ENCODE results near the gene TLR5.

Gene TLR5

DNA sequence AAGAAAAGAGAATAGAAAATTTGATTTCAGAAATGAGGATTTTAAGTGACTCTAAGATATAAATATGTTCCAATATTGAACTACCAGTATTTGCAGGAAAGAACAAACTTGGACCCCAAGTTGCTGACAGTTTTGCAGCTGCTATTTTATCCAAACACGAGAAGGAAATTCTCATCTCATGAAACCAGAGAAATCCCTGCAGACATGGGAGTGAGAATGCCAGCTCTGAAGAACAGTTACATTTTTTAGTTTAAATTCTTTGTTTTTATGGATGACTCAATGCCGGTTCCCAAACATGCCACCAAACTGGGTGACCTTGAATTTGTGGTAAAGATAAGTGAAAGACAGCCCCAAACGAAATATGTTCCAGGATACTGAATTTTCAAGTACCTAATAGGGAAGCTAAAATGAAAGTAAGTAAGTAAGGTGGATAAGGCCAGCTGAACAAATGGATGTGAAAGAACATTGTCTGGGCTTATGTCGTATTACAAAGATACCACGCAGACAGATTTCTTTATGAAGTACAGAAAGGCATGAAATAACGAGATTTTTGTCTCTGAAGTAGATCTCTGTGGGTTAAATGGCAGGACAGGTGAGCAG lies 19.9 kb downstream of the TLR5 start:
- DNase-seq = no peak
- in situ Hi-C loops (cut with MboI; ENCODE audit: low pct_unique_long_range_greater_than_20kb, low sequenced_read_pairs) = no loop called here

DNA sequence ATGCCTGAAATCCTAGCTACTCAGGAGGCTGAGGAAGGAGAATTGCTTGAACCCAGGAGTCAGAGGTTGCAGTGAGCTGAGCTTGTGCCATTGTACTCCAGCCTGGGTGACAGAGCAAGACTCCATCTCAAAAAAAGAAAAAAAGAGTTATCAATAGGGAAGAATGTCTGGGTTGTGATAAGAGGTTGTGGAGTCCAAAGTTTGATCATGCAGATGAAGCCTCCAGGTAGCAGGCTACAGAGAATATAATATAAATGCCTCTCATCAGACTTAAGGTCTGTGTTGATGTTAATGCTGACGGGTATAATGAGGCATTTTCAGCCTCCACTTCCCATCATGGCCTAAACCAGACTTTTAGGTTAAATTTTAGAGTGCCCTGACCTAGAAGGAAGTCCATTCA lies 24.6 kb downstream of the TLR5 start:
- DNase-seq = no peak
- in situ Hi-C loops (cut with MboI; ENCODE audit: low pct_unique_long_range_greater_than_20kb, low sequenced_read_pairs) = no loop called here

DNA sequence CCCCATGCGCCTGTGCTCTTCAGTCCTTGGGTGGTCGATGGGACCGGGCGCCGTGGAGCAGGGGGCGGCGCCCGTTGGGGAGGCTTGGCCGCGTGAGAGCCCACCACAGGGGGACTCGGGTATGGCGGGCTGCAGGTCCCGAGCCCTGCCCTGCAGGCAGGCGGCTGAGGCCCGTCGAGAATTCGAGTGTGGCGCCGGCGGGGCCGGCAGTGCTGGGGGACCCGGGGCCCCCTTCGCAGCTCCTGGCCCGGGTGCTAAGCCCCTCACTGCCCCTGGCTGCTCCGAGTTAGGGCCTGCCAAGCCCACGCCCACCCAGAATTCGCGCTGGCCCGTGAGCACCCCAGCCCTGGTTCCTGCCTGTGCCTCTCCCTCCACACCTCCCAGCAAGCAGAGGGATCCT lies 26.1 kb downstream of the TLR5 start:
- no peak for DNase-seq
- in situ Hi-C loops (cut with MboI; ENCODE audit: low pct_unique_long_range_greater_than_20kb, low sequenced_read_pairs) = no loop called here

DNA sequence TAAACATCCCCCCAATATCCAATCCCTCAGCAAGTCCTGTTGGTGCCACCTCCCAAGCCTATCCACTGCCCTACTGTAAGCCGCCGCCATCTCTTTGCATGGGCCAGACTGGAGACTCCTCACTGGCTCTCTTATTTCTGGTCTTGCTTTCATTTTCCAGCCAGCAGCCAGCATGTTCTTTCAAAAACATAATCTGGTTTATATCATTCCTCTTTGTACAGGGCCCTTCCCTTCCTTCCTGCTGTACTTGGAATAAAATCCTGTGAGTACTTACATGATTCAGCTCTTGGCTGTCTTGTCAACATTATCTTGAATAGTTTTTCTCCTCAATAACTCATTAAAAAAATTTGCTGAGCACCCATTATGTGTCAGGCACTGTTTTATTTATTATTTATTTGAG lies 28.2 kb downstream of the TLR5 start:
- in situ Hi-C loops (cut with MboI; ENCODE audit: low pct_unique_long_range_greater_than_20kb, low sequenced_read_pairs) = no loop called here
- DNase-seq = no peak

DNA sequence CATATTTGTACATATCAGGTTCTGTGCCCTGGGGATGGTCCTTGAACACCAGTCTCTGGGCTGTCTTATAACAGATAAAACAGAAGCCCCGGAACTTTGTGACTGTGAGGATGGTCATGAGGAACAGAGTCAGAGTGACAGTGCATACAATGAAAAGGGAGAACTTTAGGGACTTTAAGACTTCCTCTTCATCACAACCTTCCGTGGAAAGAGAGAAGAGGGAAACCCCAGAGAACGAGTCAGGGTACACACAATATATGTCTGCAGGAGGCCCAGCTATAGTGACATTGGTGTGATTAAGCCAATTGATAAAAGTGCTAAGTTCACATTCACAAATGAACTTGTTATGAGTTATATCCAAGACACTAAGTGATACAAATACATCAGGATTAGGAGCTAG lies 32.1 kb downstream of the TLR5 start:
- DNase-seq = no peak
- in situ Hi-C loops (cut with MboI; ENCODE audit: low pct_unique_long_range_greater_than_20kb, low sequenced_read_pairs) = no loop called here

DNA sequence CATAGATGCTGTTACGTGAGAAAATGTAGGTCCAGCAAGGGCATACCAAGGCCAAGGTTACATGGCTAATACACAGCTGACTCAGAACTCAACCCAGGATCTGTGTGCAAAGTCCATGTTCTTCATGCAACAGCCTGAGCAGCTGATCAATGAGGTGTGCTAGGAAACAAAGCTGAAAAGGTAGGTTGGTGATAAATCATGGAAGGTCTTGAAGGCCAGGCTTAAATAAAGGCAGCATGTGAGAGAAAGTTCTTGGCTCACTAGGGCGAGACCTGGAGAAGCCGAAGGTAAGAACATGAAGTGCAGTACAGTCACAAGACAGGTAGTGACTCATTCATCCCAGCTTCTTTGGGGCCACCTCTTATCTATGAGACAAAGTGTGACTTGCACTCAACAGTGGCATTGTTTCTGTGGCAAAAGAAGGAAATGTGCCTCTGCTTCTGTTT lies 33.4 kb downstream of the TLR5 start:
- no peak for DNase-seq
- in situ Hi-C loops (cut with MboI; ENCODE audit: low pct_unique_long_range_greater_than_20kb, low sequenced_read_pairs) = no loop called here

DNA sequence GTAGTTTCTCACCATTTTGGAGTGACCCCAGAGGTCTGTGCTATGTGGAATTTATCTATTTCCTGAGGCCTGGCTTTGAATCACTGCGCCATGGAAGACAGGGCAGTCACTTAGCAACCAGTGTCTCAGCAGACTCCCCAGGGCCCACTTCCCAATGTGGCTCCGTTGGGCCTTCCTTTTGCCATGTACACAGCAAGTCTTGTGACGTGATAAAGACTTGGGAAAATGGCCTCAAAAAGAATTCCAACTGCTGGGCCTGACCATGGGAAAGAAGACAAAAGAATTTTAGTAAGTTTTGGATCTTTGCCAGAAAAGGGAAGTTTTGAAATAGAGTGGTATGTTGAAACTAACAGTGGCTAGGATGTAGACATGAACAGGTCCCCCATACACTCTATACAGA lies 36.2 kb downstream of the TLR5 start:
- in situ Hi-C loops (cut with MboI; ENCODE audit: low pct_unique_long_range_greater_than_20kb, low sequenced_read_pairs) = no loop called here
- no peak for DNase-seq

DNA sequence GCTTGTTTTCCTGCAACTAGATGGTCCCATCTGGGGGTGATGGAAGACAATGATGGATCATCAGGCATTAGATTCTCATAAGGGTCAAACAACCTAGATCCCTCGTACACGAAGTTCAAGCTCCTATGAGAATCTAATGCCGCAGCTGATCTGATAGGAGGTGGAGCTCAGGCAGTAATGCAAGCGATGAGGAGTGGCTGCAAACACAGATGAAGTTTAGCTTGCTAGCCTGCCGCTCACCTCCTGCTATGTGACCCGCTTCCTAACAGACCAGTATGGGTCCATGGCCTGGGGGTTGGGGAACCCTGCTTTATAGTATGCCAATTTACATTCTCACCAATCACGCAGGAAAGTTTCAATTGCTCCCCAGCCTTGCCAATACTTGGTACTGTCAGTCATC lies 37.5 kb downstream of the TLR5 start:
- in situ Hi-C loops (cut with MboI; ENCODE audit: low pct_unique_long_range_greater_than_20kb, low sequenced_read_pairs) = no loop called here

DNA sequence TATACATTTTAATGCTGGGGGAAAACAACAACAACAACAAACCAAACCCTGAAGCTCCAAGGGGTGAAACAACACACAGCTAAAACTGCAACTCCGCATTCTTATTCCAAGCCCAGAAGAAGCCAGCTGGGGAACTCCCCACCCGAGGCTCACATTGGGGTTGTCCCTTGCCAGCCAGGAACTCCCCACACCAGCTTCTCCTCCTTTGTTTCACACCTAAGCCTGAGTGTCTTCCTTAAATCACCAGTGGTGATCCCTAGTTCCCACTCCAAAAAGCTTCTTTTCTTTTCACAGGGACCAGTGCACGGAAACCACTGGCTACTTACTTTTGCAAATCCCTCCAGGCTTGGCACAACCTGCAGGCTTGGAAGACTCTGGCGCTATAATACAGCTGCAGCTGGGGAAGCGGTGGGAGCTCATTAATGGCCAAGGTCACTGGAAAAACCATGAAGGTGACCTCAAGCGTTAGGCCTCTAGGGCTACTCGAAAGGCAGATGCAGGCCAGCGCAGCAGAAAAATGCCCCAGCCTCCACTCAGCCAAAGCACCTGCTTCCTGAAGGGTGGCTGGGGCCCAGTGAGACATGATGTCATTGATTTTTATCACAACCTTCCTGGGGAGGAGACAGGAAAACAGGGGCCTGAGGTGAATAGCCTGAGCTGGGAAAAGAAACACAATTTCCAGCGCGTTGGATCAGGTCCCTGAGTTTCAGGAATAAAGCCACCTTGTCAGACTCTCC lies 40.1 kb downstream of the TLR5 start:
- in situ Hi-C loops (cut with MboI; ENCODE audit: low pct_unique_long_range_greater_than_20kb, low sequenced_read_pairs) = no loop called here
- no peak for DNase-seq

More for the DNA sequence above, 37.5 kb downstream of the TLR5 start:
- no peak for DNase-seq

DNA sequence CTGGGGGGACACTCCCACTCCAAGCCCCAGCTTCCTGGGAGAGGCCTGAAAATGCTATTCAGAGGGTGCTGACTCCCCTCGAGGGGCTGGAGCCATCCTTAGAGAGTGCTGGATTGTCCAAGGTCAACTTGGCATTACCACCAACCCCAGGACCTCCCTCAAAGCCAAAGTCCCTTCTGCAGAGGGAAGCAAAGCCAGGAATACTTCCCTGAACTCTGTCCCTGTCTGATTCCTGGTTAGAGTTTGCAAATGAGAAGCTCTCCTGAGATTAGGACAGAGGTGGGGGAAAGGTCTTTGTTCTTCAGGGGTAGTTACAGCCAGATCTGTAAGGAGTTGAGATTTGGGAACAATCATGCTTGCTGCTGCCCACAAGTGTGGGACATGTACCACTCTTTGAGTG lies 45.3 kb downstream of the TLR5 start:
- DNase-seq = no peak
- in situ Hi-C loops (cut with MboI; ENCODE audit: low pct_unique_long_range_greater_than_20kb, low sequenced_read_pairs) = loop anchor here (25.0 kb wide), 1 partner anchor 310 kb away; no protein-coding TSS in a partner anchor

DNA sequence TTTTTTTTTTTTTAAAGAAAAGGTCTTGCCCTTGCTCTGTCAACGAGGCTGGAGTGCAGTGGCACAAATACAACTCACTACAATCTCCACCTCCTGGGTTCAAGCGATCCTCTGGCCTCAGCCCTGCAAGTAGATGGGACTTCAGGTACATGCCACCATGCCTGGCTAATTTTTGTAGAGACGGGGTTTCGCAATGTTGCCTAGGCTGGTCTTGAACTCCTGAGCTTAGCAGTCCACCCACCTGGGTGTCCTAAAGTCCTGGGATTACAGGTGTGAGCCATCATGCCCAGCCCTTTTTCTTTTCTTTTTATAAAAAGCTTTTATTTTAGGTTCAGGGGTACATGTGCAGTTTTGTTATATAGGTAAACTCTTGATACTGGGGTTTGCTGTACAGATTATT lies 47.2 kb downstream of the TLR5 start:
- in situ Hi-C loops (cut with MboI; ENCODE audit: low pct_unique_long_range_greater_than_20kb, low sequenced_read_pairs) = loop anchor here (25.0 kb wide), 1 partner anchor 309 kb away; no protein-coding TSS in a partner anchor
- DNase-seq = no peak

DNA sequence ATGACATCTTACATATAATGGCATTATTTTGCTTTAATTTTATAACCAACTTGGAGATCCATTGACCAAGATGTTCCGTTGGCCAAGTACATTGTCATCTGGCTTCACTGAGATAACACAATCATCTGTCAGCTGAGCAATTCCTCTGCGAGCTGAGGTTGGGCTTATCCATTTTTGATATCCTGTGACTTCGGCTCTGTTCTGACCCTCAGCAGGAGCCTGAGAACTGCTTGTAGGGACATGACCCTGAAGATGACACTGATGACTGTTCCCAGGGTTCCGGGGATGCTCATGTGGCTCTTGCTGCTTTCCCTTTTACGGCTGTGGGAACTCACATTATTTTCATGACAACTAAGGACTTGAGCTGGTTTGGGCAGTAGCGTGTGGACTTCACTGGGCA lies 51.2 kb downstream of the TLR5 start:
- in situ Hi-C loops (cut with MboI; ENCODE audit: low pct_unique_long_range_greater_than_20kb, low sequenced_read_pairs) = loop anchor here (25.0 kb wide), 1 partner anchor 305 kb away; no protein-coding TSS in a partner anchor
- DNase-seq = no peak

DNA sequence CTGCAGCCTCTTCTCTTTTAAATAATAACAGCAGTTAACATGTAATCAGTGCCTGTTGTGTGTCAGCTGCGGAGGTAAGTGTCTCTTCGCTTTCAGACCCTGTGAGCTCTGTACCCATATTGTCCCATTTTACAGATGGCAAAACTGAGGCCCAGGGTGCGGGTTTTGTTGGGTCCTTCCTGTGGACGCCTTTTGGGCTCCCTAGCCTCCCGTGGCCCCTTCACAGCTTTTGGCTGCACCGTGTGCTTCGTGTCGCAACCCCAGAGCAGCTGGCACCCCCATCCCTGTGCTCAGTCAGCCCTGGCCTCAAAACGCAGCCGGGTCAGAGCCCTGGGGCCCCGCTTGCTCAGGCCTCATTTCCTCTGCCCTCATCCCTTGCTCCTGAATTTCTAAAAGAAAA lies 53.8 kb downstream of the TLR5 start:
- DNase-seq = no peak
- in situ Hi-C loops (cut with MboI; ENCODE audit: low pct_unique_long_range_greater_than_20kb, low sequenced_read_pairs) = loop anchor here (25.0 kb wide), 1 partner anchor 302 kb away; no protein-coding TSS in a partner anchor

DNA sequence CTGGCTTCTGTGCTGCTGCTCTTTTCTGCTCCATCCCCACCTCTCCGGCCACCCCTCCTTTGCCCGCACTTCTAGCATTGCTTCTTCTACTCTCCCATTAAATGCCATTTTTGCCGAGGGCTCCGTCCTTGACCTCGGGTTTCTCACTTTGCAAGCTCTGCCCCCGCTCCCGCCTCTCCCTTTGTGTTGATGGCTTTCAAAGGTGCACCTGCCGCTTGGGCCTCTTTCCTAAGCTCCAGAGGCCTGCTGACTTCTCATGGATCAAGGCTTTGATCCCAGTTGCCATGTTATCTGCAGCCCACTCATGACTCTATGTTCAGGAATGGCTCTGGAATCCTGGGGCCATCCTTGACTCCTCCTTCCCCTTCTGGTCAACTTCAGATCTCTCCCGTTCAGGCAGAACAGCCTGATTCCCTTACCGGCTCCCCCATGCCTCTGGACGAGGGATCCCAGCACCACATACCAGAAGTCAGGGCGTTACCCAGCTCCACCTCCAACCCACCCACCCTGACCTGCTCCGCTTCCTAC lies 54.3 kb downstream of the TLR5 start:
- DNase-seq = no peak
- in situ Hi-C loops (cut with MboI; ENCODE audit: low pct_unique_long_range_greater_than_20kb, low sequenced_read_pairs) = loop anchor here (25.0 kb wide), 1 partner anchor 301 kb away; no protein-coding TSS in a partner anchor

DNA sequence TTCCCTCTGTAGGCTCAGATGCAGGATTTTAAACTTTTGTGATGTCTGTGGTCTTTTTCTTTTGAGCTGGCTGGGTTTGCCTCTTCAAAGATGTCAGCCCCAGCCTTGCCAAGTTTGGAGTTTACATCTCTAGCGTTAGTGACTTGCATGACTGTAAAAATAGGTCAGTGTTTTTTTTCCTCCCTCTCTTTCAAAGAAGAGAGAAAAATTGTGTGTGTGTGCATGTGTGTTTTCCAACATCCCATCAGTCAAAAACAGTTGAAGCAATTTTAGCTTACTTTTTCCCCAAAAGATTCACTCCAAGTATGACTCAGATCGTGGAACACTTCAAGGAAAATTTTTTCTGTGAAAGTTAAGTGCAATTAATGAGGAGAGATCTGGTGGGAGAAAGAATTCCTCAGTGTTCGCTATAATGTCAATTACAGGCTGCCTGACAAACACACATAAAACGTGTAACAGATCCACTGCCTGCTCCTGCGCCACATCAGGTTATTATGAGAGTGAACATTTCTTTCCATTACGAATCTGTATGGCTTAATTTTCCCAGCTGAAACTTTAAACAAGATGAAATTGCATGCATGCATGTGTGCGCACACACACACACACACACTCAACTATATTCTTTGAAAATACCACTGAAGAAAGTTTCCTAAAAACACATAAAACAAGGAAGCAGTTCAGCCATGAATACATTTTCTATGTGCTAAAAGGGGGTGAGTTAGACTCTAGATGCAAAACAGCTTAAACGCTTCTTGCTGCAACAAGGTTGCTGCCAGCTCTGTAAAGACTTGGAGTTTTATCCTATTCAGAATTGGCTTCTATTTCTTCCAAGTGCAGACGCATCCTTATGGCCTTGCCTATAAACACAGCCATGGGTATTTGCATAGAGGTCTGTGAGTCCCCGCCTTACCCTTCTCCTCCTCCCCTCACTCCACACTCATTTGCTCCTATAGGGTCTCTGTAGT lies 55.5 kb downstream of the TLR5 start:
- in situ Hi-C loops (cut with MboI; ENCODE audit: low pct_unique_long_range_greater_than_20kb, low sequenced_read_pairs) = loop anchor here (25.0 kb wide), 1 partner anchor 300 kb away; no protein-coding TSS in a partner anchor
- no peak for DNase-seq

DNA sequence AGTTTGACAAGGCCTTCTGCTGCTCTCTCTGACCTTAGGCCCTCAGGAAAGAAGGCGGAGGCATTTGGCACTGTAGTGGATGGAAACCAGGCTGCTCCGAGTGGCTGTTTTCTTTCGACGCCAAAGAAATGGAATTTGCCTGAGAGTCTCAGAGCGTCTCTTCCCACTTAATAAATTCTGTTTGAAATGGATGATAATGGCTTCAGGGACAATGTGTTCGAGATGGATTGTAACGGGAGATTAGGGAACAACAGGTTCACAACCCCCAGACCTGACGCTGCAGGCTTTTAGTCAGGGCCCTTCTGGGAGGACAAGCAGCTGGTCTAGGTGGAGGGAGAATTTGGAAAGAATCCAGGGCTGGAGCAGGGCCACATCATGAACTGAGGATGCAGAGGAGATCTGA lies 58.6 kb downstream of the TLR5 start:
- in situ Hi-C loops (cut with MboI; ENCODE audit: low pct_unique_long_range_greater_than_20kb, low sequenced_read_pairs) = loop anchor here (25.0 kb wide), 1 partner anchor 297 kb away; no protein-coding TSS in a partner anchor
- DNase-seq = no peak

DNA sequence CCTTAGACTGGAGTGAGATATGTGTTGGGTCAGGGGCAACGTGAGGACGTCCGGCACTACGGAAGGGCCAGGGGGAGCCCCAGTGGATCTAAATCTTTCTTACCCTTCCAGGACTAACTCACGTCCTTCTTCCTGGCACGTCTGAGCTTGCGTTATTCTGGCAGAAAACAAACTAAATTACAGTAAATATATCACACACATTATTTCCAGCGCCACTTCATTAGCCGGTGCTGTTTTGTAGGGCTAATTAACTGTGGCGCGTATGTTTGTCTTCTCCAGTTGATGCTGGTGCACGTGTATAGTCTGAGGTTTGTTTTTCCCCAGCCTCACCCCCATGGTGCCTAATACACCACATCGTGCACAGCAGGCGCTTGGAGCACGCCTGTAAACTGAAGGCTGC lies 59.2 kb downstream of the TLR5 start:
- in situ Hi-C loops (cut with MboI; ENCODE audit: low pct_unique_long_range_greater_than_20kb, low sequenced_read_pairs) = loop anchor here (25.0 kb wide), 1 partner anchor 297 kb away; no protein-coding TSS in a partner anchor
- DNase-seq = no peak

DNA sequence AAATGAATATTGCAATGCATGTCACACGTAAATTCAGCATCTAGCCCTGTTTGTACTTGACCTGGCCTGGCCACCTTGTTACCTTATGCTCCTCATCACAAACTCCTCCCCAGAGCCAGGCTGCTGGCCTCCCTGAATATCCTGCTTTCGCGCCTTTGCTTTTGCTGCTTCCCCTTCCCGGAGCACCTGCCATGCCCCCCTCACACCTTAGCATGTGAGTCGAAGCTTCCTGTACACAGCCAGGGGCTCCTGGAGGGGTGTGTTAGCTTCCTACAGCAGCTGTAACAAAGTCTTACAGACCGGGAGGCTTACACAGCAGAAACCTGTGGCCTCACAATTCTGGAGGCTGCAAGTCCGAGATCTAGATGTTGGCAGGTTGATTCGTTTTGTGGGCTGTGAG lies 60.1 kb downstream of the TLR5 start:
- no peak for DNase-seq
- in situ Hi-C loops (cut with MboI; ENCODE audit: low pct_unique_long_range_greater_than_20kb, low sequenced_read_pairs) = loop anchor here (25.0 kb wide), 1 partner anchor 296 kb away; no protein-coding TSS in a partner anchor

All from KBM-7 (cell line).